ENCODE results near the gene DDX50.
"Not testable (repeated sequence)": the region's sequence is repeated elsewhere in the genome, so short reads cannot be mapped to it uniquely, and the experiment has no call there.

Gene DDX50

GRCh38 chr10:68979738-68980137 lies 78.6 kb downstream of the DDX50 start:
- H3K36me3 ChIP-seq (ENCODE audit: control insufficient read depth in 1 of 2, insufficient read depth in 2 of 2, low read depth in 1 of 2, low read length in 2 of 2): peaks cover 33 to 97% of the 10 kb centered on the region in 2 experiments
- H2AK5ac ChIP-seq (ENCODE audit: low read length, severe bottlenecking); H2BK15ac ChIP-seq (ENCODE audit: low read depth, poor library complexity, severe bottlenecking); H3K9ac ChIP-seq (ENCODE audit: low read length); H3K4me1 ChIP-seq (ENCODE audit: control insufficient read depth, insufficient read depth, low read depth, low read length); H3K9me3 ChIP-seq (ENCODE audit: control insufficient read depth, low read length); H2BK120ac ChIP-seq (ENCODE audit: low read depth, low read length); H3K4ac ChIP-seq (ENCODE audit: low read depth in 1 of 2, low read length in 2 of 2); H3K23ac ChIP-seq (ENCODE audit: low read length in 2 of 2); H3K14ac ChIP-seq (ENCODE audit: low read length in 2 of 2); DNase-seq; H3K18ac ChIP-seq (ENCODE audit: low read depth in 1 of 2, low read length in 2 of 2); H2BK12ac ChIP-seq (ENCODE audit: low read length in 2 of 2); H2AFZ ChIP-seq (ENCODE audit: low read depth, low read length); H3K4me2 ChIP-seq (ENCODE audit: low read length, poor library complexity, severe bottlenecking); H3K27me3 ChIP-seq (ENCODE audit: control insufficient read depth in 1 of 2, insufficient read depth in 1 of 2, low read length in 2 of 2); H4K8ac ChIP-seq (ENCODE audit: low read length); H3K4me3 ChIP-seq (ENCODE audit: insufficient read depth in 1 of 2, low read depth in 1 of 2, low read length in 2 of 2); H2BK5ac ChIP-seq (ENCODE audit: low read depth, low read length, poor library complexity, severe bottlenecking); H3K27ac ChIP-seq (ENCODE audit: low read length, poor library complexity, severe bottlenecking); H4K91ac ChIP-seq (ENCODE audit: low read length): not testable (repeated sequence)
- 98% methylated on average over 6 of the region's 6 CpGs for WGBS
- peaks cover 20% of the 10 kb centered on the region for H3K79me1 ChIP-seq (replicated peaks; ENCODE audit: low read length, poor library complexity, severe bottlenecking)

DNA sequence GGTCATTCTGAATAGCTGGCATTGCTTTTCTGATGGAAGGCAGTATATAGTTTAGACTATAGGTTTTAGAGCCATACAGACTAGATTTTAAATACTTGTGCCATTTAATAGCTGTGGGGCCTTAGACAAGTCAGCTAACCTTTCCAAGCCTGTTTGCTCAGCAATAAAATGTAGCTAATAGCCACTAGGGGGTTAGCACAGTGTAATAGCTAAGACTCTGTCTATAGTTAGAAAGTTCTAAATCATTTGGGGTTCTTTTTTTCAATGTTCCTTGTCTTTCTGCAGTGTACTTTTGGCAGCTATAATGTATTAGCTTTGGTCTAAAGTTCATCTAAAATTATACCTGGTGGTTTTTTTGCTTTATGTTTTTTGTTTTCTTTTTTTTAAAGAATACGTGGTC lies 80.0 kb downstream of the DDX50 start:
- Histone ChIP-seq H4K8ac (ENCODE audit: low read length) (no peak overlapping the region), H2BK120ac (ENCODE audit: low read depth, low read length) (no peak overlapping the region), H3K4me1 (ENCODE audit: control insufficient read depth, insufficient read depth, low read depth, low read length) (no peaks in the 10 kb centered on the region), H2AFZ (ENCODE audit: low read depth, low read length) (no peak overlapping the region), H3K18ac (ENCODE audit: low read depth in 1 of 2, low read length in 2 of 2) (no peak overlapping the region), H3K27ac (ENCODE audit: low read length, poor library complexity, severe bottlenecking) (no peak overlapping the region), H2BK12ac (ENCODE audit: low read length in 2 of 2) (no peak overlapping the region), H3K9me3 (ENCODE audit: control insufficient read depth, low read length) (no peaks in the 10 kb centered on the region), H3K9ac (ENCODE audit: low read length) (no peak overlapping the region), H2BK5ac (ENCODE audit: low read depth, low read length, poor library complexity, severe bottlenecking) (no peak overlapping the region), H3K36me3 (ENCODE audit: control insufficient read depth in 1 of 2, insufficient read depth in 2 of 2, low read depth in 1 of 2, low read length in 2 of 2) (peaks cover 32 to 92% of the 10 kb centered on the region in 2 experiments), H2BK15ac (ENCODE audit: low read depth, poor library complexity, severe bottlenecking) (no peak overlapping the region), H3K27me3 (ENCODE audit: control insufficient read depth in 1 of 2, insufficient read depth in 1 of 2, low read length in 2 of 2) (no peaks in the 10 kb centered on the region), H4K91ac (ENCODE audit: low read length) (no peak overlapping the region), H3K4me2 (ENCODE audit: low read length, poor library complexity, severe bottlenecking) (no peak overlapping the region), H3K4ac (ENCODE audit: low read depth in 1 of 2, low read length in 2 of 2) (no peak overlapping the region), H2AK5ac (ENCODE audit: low read length, severe bottlenecking) (no peak overlapping the region), H3K79me1 (replicated peaks; ENCODE audit: low read length, poor library complexity, severe bottlenecking) (peaks cover 18% of the 10 kb centered on the region), H3K4me3 (ENCODE audit: insufficient read depth in 1 of 2, low read depth in 1 of 2, low read length in 2 of 2) (no peak overlapping the region), H3K14ac (ENCODE audit: low read length in 2 of 2) (no peak overlapping the region), H3K23ac (ENCODE audit: low read length in 2 of 2) (no peak overlapping the region)
- WGBS: 100% methylated on average over 1 of the region's 1 CpG
- peak; percentile 37 for DNase-seq

- H2BK12ac ChIP-seq (ENCODE audit: low read length in 2 of 2): no peak overlapping the region
- WGBS: 94% methylated on average over 10 of the region's 11 CpGs
- no peaks in the 10 kb centered on the region for H3K9me3 ChIP-seq (ENCODE audit: control insufficient read depth, low read length)
- no peak overlapping the region for H3K9ac ChIP-seq (ENCODE audit: low read length)
- no peak overlapping the region for H2BK120ac ChIP-seq (ENCODE audit: low read depth, low read length)
- H3K4me1 ChIP-seq (ENCODE audit: control insufficient read depth, insufficient read depth, low read depth, low read length): no peaks in the 10 kb centered on the region
- no peak for DNase-seq
- H3K27me3 ChIP-seq (ENCODE audit: control insufficient read depth in 1 of 2, insufficient read depth in 1 of 2, low read length in 2 of 2): no peaks in the 10 kb centered on the region
- H3K27ac ChIP-seq (ENCODE audit: low read length, poor library complexity, severe bottlenecking): no peak overlapping the region
- H3K14ac ChIP-seq (ENCODE audit: low read length in 2 of 2): no peak overlapping the region
- H2BK5ac ChIP-seq (ENCODE audit: low read depth, low read length, poor library complexity, severe bottlenecking): no peak overlapping the region
- no peak overlapping the region for H4K8ac ChIP-seq (ENCODE audit: low read length)
- no peak overlapping the region for H3K4ac ChIP-seq (ENCODE audit: low read depth in 1 of 2, low read length in 2 of 2)
- no peak overlapping the region for H3K4me3 ChIP-seq (ENCODE audit: insufficient read depth in 1 of 2, low read depth in 1 of 2, low read length in 2 of 2)
- H4K91ac ChIP-seq (ENCODE audit: low read length): no peak overlapping the region
- H2AK5ac ChIP-seq (ENCODE audit: low read length, severe bottlenecking): no peak overlapping the region
- H3K79me1 ChIP-seq (replicated peaks; ENCODE audit: low read length, poor library complexity, severe bottlenecking): peaks cover 15% of the 10 kb centered on the region
- H3K18ac ChIP-seq (ENCODE audit: low read depth in 1 of 2, low read length in 2 of 2): no peak overlapping the region
- H2AFZ ChIP-seq (ENCODE audit: low read depth, low read length): no peak overlapping the region
- H2BK15ac ChIP-seq (ENCODE audit: low read depth, poor library complexity, severe bottlenecking): no peak overlapping the region
- H3K36me3 ChIP-seq (ENCODE audit: control insufficient read depth in 1 of 2, insufficient read depth in 2 of 2, low read depth in 1 of 2, low read length in 2 of 2): peaks cover 22 to 80% of the 10 kb centered on the region in 2 experiments
- no peak overlapping the region for H3K23ac ChIP-seq (ENCODE audit: low read length in 2 of 2)
- no peak overlapping the region for H3K4me2 ChIP-seq (ENCODE audit: low read length, poor library complexity, severe bottlenecking)
Measured at GRCh38 chr10:68982389-68982788, 81.3 kb downstream of the DDX50 start.

DNA sequence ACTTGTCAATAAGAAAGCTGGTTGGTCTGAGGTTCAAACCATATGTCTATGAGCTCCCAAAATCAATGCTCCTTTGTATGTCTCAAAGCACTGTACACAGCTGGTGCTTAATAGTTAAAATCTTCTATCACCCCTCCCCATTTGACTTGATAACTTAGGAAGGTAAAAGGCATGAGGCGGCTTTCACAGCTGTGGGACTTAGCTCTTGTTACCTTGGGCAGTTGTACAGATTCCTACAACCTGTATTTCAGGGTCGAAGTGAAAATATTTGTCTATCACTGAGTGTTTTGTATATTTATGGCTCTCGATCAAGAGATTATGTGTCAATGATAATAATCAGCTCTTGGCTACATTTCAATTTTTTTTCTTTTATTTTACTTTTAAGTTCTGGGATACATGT lies 86.5 kb downstream of the DDX50 start:
- peaks cover 13% of the 10 kb centered on the region for H3K4me1 ChIP-seq (ENCODE audit: control insufficient read depth, insufficient read depth, low read depth, low read length)
- no peak overlapping the region for H3K14ac ChIP-seq (ENCODE audit: low read length in 2 of 2)
- no peaks in the 10 kb centered on the region for H3K9me3 ChIP-seq (ENCODE audit: control insufficient read depth, low read length)
- no peaks in the 10 kb centered on the region for H3K27me3 ChIP-seq (ENCODE audit: control insufficient read depth in 1 of 2, insufficient read depth in 1 of 2, low read length in 2 of 2)
- H3K4ac ChIP-seq (ENCODE audit: low read depth in 1 of 2, low read length in 2 of 2): no peak overlapping the region
- peaks cover 7 to 35% of the 10 kb centered on the region in 2 experiments for H3K36me3 ChIP-seq (ENCODE audit: control insufficient read depth in 1 of 2, insufficient read depth in 2 of 2, low read depth in 1 of 2, low read length in 2 of 2)
- H4K91ac ChIP-seq (ENCODE audit: low read length): no peak overlapping the region
- no peak overlapping the region for H2BK120ac ChIP-seq (ENCODE audit: low read depth, low read length)
- no peak overlapping the region for H2AFZ ChIP-seq (ENCODE audit: low read depth, low read length)
- peaks cover 7% of the 10 kb centered on the region for H3K79me1 ChIP-seq (replicated peaks; ENCODE audit: low read length, poor library complexity, severe bottlenecking)
- no peak overlapping the region for H3K9ac ChIP-seq (ENCODE audit: low read length)
- H2AK5ac ChIP-seq (ENCODE audit: low read length, severe bottlenecking): no peak overlapping the region
- no peak overlapping the region for H4K8ac ChIP-seq (ENCODE audit: low read length)
- no peak overlapping the region for H3K18ac ChIP-seq (ENCODE audit: low read depth in 1 of 2, low read length in 2 of 2)
- H3K4me3 ChIP-seq (ENCODE audit: insufficient read depth in 1 of 2, low read depth in 1 of 2, low read length in 2 of 2): no peak overlapping the region
- H2BK15ac ChIP-seq (ENCODE audit: low read depth, poor library complexity, severe bottlenecking): no peak overlapping the region
- 100% methylated on average over 1 of the region's 3 CpGs for WGBS
- no peak overlapping the region for H3K27ac ChIP-seq (ENCODE audit: low read length, poor library complexity, severe bottlenecking)
- no peak overlapping the region for H2BK5ac ChIP-seq (ENCODE audit: low read depth, low read length, poor library complexity, severe bottlenecking)
- no peak overlapping the region for H2BK12ac ChIP-seq (ENCODE audit: low read length in 2 of 2)
- H3K23ac ChIP-seq (ENCODE audit: low read length in 2 of 2): no peak overlapping the region
- H3K4me2 ChIP-seq (ENCODE audit: low read length, poor library complexity, severe bottlenecking): no peak overlapping the region
- DNase-seq: no peak

All from mesenchymal stem cell (in vitro differentiated cells and primary cell).